KBM-7 (cell line): ENCODE data around the gene LRRC25.
A peak's percentile ranks its signal among the peaks of the same experiment; 100 is the strongest.
"Not testable (repeated sequence)": the region's sequence is repeated elsewhere in the genome, so short reads cannot be mapped to it uniquely, and the experiment has no call there.

Experiments used
- DNase-seq: peaks from one replicate; pipeline ENCODE4 v3.0.0-alpha.2; 2015
- in situ Hi-C: fragments of 300-500 bp; cut with MboI; formaldehyde crosslinking; loops from 2 replicates; pipeline ENCODE4 v1.14.3; 2020; ENCODE audit warnings: low sequenced_read_pairs, low pct_unique_long_range_greater_than_20kb, mixed read lengths

Gene LRRC25

DNA sequence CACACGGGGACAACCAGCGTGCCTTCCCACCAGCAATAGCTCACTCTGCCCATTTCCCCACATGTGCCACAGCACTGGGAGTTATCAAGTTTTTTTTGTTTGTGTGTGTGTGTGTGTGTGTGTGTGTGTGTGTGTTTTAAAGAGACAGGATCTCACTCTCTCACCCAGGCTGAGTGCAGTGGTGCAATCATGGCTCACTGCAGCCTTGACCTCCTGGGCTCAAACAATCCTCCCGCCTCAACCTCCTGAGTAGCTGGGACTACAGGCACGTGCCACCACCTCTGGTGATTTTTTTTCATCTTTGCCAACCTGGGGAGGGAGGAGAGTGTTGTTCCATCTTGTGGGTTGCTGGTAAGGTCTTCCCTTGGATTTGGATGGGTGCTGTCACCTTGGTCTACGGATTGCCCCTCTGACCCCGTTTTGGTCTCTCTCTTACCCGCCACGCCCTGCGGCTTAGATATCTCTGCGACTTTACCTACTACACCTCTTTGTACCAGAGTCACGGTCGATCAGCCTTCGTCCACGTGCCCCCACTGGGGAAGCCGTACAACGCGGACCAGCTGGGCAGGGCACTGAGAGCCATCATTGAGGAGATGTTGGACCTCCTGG is 34.4 kb downstream of the LRRC25 start:
- peak; percentile 42 for DNase-seq
- in situ Hi-C loops: no loop called here

DNA sequence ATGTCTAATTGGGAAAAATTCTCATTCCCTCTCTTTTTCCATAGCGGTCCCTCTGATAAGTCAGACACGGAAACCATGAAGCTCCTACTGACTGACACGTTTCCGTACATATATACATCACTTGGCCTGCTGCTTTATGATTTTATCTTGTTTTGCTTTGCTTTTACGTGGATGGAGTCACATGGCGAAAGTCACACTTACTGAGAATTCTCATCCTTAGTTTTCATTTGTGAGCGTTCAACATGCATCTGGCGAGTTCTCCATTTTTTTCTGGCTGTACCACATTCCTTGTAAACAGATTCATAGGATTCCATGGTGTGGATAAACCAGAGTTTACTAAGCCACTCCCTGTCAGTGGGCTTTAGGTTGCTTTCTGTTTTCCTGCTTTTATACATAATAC is 35.8 kb downstream of the LRRC25 start:
- no peak for DNase-seq

GRCh38 chr19:18357041-18357440 is 40.4 kb downstream of the LRRC25 start:
- DNase-seq: no peak
- in situ Hi-C loops: loop anchor here (10.0 kb wide), 1 partner anchor 48 kb away; no protein-coding TSS in a partner anchor

More for the DNA sequence above, 35.8 kb downstream of the LRRC25 start:
- in situ Hi-C loops: no loop called here

GRCh38 chr19:18354743-18355142 is 42.7 kb downstream of the LRRC25 start:
- in situ Hi-C loops: loop anchor here (10.0 kb wide), 1 partner anchor 50 kb away; no protein-coding TSS in a partner anchor
- DNase-seq: not testable (repeated sequence)

DNA sequence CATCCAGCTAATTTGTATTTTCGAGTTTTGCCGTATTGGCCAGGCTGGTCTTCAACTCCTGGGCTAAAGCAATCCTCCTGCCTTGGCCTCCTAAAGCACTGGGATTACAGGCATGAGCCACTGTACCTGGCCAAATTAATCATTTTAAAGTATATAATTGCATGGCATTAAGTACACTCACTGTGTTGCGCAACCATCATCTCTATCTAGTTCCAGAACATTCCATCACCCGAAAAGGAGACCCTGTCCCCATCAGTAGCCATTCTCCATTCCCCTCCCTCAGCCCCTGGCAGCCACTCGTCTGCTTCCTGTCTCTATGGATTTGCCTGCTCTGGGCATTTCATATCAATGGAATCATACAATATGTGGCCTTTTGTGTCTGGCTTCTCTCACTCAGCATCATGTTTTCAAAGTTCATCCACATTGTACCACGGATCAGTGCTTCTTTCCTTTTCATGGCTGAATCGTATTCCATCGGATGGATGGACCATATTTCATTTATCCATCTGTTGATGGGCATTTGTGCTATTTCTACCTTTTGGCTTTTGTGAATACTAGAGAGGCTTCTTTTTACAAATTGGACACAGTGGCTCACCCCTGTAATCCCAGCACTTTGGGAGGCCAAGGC is 43.9 kb downstream of the LRRC25 start:
- DNase-seq: no peak
- in situ Hi-C loops: loop anchor here (10.0 kb wide), 1 partner anchor 51 kb away; no protein-coding TSS in a partner anchor

DNA sequence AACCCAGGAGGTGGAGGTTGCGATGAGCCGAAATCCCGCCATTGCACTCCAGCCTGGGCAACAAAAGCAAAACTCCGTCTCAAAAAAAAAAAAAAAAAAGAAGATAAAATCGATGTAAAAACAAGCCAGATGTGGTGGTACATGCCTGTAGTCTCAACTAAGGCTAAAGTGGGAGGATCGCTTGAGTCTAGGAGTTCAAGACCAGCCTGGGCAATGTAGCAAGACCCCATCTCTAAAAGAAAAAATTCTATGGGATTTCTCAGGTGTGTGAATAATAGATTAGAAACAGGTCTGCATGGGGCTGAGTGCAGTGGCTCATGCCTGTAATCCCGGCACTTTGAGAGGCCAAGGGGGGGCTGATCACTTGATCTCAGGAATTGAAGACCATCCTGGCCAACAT is 45.9 kb downstream of the LRRC25 start:
- no peak for DNase-seq
- in situ Hi-C loops: loop anchor here (10.0 kb wide), 1 partner anchor 53 kb away; no protein-coding TSS in a partner anchor

- in situ Hi-C loops: loop anchor here (10.0 kb wide), 1 partner anchor 54 kb away; no protein-coding TSS in a partner anchor
- DNase-seq: no peak
These were observed 46.9 kb downstream of the LRRC25 start for GRCh38 chr19:18350490-18350889.

DNA sequence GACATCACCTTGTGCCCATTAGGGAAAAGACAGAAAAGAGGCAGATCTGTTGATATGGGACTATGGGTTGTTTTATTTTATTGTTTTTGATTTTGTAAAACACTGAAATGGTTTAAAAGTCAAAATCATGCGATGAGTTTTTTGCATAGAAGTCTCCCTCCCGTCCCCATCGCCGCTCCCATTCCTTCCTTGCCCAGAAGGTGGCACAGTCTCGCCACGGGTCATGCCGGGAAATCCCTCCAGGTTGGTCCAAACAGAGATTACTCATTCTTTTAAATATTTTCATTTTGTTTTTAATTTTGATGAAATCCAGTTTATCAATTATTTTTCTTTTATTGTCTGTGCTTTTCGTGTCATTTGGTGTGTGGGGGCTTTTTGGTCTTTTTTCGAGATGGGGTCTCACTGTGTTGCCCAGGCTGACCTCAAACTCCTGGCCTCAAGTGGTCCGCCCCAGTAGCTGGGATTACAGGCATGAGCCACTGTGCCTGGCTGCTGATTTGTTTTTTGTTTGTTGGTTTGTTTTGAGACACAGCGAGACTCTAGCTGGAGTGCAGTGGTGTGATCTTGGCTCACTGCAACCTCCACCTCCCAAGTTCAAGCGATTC is 47.8 kb downstream of the LRRC25 start:
- DNase-seq: peak; percentile 63

GRCh38 chr19:18348818-18349339 is 48.5 kb downstream of the LRRC25 start:
- DNase-seq, in situ Hi-C loops: not testable (repeated sequence)

More for the DNA sequence above, 47.8 kb downstream of the LRRC25 start:
- in situ Hi-C loops: loop anchor here (10.0 kb wide), 1 partner anchor 55 kb away; no protein-coding TSS in a partner anchor

GRCh38 chr19:18348171-18348570 is 49.3 kb downstream of the LRRC25 start:
- in situ Hi-C loops: no loop called here
- no peak for DNase-seq

DNA sequence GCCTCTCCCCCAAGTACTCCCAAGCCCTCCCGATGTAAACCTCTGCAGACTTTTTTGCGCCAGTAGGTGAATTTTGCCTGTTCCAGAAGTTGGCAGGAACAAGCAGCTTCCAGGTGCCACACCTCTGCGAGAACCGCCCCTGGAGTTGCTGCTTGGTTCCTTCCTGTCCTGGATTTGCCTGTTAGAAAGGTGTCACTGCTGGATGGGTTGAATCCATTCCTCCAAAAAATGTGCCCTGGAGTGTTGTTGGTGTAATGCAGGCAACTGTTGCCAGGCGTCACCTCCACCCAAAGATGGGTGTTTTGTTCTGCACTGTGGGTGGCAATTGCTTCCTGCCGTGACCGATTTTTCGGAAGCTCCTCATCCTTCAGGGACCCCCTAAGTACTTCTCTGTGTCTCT is 51.3 kb downstream of the LRRC25 start:
- no peak for DNase-seq
- in situ Hi-C loops: no loop called here

DNA sequence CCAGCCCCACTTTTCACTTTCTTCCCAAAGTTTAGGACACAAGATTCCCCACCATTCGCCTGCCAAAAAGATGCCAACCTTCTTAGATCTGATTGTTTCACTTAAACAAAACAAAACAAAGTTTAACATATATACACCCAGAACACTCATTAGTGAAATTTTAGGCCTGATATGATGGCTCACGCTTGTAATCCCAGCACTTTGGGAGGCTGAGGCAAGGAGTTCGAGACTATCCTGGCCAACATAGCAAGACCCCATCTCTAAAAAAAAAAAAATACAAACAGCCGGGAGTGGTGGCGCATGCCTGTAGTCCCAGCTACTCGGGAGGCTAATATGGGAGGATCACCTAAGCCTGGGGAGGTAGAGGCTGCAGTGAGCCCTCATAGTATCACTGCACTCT is 52.1 kb downstream of the LRRC25 start:
- no peak for DNase-seq
- in situ Hi-C loops: no loop called here

DNA sequence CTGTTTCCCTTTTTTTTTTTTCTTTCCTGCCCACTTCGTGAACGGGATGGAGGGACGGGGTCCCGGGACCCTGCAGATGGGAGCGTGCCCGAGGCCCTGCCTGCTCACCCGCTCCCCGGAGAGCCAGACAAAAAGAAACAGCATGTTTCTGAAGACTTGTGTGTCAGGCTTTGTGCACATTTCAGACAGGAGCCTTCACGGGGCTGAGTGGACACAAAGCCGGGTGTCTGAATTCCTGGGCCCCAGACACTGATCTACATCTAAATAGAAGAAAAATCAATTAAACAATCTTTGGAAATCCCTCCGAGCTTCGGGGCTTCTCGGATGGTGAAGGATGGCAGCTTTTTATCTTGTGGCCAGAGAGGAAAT is 52.9 kb downstream of the LRRC25 start:
- in situ Hi-C loops: no loop called here

GRCh38 chr19:18342090-18342632 is 55.3 kb downstream of the LRRC25 start:
- DNase-seq: no peak
- in situ Hi-C loops: no loop called here

More for the DNA sequence above, 52.9 kb downstream of the LRRC25 start:
- DNase-seq: no peak
